Panc1 (cell line): Measurements from ENCODE around the gene SPATA3.

Experiments used
- POLR2AphosphoS5 ChIP-seq: IDR thresholded peaks from 2 replicates; pipeline ENCODE4 v1.6.1; 2012; ENCODE audit warnings: mild to moderate bottlenecking, low read depth, low read length, moderate library complexity
- SIN3A ChIP-seq: IDR thresholded peaks from 2 replicates; pipeline ENCODE4 v1.6.1; 2012; ENCODE audit warnings: low read depth, mild to moderate bottlenecking, low read length, moderate library complexity, borderline replicate concordance; ENCODE audit not compliant: insufficient read depth
- TCF7L2 ChIP-seq: IDR thresholded peaks from 2 replicates; pipeline ENCODE4 v1.6.1; 2011; ENCODE audit warnings: mild to moderate bottlenecking, low read depth, low read length, inconsistent platforms
- TF ChIP-seq, protein P1 (sequence below): fragments of 450-650 bp; IDR thresholded peaks from 2 replicates; pipeline ENCODE4 v1.5.1; 2017; ENCODE audit warnings: mild to moderate bottlenecking
- TF ChIP-seq, protein P2 (sequence below), 2 experiments: IDR thresholded peaks; 2 replicates each; pipeline ENCODE4 v1.6.1; 2011 to 2012; ENCODE audit warnings: low read depth in 2 of 2, control low read depth in 1 of 2, low read length in 1 of 2, mild to moderate bottlenecking in 1 of 2, moderate library complexity in 1 of 2; ENCODE audit not compliant: insufficient read depth in 1 of 2

DNA sequence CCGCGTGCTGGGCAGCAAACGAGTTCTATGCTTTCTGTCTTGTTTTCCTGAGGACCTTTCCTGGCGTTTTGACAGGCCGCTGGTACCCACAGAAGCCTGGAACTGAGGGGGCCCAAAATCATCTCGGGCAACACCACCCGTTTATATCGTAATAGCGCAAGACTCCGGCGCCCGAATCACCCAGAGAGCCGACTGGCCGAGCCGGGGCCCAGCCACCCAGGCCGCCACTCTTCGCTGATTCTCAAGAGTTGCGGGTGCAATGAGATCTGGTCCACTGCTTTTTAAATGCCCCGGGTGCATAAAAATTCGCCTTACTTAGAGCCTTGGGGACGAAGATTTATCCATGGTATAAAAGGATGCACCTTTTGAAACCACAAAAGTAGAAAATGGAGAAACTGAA, 6.2 kb upstream of the SPATA3 start:
- TF ChIP-seq, protein P1, sequence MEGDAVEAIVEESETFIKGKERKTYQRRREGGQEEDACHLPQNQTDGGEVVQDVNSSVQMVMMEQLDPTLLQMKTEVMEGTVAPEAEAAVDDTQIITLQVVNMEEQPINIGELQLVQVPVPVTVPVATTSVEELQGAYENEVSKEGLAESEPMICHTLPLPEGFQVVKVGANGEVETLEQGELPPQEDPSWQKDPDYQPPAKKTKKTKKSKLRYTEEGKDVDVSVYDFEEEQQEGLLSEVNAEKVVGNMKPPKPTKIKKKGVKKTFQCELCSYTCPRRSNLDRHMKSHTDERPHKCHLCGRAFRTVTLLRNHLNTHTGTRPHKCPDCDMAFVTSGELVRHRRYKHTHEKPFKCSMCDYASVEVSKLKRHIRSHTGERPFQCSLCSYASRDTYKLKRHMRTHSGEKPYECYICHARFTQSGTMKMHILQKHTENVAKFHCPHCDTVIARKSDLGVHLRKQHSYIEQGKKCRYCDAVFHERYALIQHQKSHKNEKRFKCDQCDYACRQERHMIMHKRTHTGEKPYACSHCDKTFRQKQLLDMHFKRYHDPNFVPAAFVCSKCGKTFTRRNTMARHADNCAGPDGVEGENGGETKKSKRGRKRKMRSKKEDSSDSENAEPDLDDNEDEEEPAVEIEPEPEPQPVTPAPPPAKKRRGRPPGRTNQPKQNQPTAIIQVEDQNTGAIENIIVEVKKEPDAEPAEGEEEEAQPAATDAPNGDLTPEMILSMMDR: no peak
- no peak for TF ChIP-seq POLR2AphosphoS5
- TF ChIP-seq, protein P2, sequence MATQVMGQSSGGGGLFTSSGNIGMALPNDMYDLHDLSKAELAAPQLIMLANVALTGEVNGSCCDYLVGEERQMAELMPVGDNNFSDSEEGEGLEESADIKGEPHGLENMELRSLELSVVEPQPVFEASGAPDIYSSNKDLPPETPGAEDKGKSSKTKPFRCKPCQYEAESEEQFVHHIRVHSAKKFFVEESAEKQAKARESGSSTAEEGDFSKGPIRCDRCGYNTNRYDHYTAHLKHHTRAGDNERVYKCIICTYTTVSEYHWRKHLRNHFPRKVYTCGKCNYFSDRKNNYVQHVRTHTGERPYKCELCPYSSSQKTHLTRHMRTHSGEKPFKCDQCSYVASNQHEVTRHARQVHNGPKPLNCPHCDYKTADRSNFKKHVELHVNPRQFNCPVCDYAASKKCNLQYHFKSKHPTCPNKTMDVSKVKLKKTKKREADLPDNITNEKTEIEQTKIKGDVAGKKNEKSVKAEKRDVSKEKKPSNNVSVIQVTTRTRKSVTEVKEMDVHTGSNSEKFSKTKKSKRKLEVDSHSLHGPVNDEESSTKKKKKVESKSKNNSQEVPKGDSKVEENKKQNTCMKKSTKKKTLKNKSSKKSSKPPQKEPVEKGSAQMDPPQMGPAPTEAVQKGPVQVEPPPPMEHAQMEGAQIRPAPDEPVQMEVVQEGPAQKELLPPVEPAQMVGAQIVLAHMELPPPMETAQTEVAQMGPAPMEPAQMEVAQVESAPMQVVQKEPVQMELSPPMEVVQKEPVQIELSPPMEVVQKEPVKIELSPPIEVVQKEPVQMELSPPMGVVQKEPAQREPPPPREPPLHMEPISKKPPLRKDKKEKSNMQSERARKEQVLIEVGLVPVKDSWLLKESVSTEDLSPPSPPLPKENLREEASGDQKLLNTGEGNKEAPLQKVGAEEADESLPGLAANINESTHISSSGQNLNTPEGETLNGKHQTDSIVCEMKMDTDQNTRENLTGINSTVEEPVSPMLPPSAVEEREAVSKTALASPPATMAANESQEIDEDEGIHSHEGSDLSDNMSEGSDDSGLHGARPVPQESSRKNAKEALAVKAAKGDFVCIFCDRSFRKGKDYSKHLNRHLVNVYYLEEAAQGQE (IDR thresholded peaks at IDR 0.05; ENCODE audit: insufficient read depth in 1 of 2, low read depth in 2 of 2, low read length in 1 of 2): no peak
- no peak for TF ChIP-seq TCF7L2
- no peak for TF ChIP-seq SIN3A
